ENCODE data around the gene PLXND1.
A peak's percentile ranks its signal among the peaks of the same experiment; 100 is the strongest.
"Not testable (repeated sequence)": the region's sequence is repeated elsewhere in the genome, so short reads cannot be mapped to it uniquely, and the experiment has no call there.

Gene PLXND1

DNA sequence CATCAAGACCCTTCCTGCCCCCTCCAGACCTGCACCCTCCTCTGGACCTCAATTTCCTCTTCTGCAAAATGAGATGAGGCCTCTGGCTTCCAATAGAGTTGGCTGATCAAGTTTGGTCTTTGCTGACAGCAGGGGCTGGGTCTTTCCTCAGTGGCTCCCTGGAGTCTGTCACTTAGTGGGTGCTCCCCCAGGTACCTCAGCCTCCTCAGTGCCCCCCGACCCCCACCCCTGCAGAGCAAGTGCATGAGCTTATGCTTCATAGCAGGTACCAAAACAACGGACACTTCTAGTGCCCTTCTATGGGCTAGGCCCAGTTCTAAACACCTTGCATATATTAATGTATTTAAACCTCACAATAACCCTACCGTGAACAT, 6.9 kb upstream of the PLXND1 start:
- Mint-ChIP-seq H3K27ac (no peak overlapping the region), H3K9me3 (no peaks in the 10 kb centered on the region), H3K36me3 (ENCODE audit: low read depth) (no peaks in the 10 kb centered on the region), H3K4me3 (no peak overlapping the region), H3K27me3 (peaks cover 6% of the 10 kb centered on the region), H3K4me1 (ENCODE audit: low read depth) (peaks cover under 1% of the 10 kb centered on the region)
- DNase-seq: no peak

GRCh38 chr3:129612534-129613366, 6.3 kb upstream of the PLXND1 start:
- no peaks in the 10 kb centered on the region for H3K9me3 Mint-ChIP-seq
- H3K4me1 Mint-ChIP-seq (ENCODE audit: low read depth): no peaks in the 10 kb centered on the region
- H3K27me3 Mint-ChIP-seq: peaks cover 7% of the 10 kb centered on the region
- H3K4me3 Mint-ChIP-seq: no peak overlapping the region
- no peak overlapping the region for H3K27ac Mint-ChIP-seq
- DNase-seq: no peak
- no peaks in the 10 kb centered on the region for H3K36me3 Mint-ChIP-seq (ENCODE audit: low read depth)

- DNase-seq: no peak
- Mint-ChIP-seq H3K4me3 (no peak overlapping the region), H3K36me3 (ENCODE audit: low read depth) (no peaks in the 10 kb centered on the region), H3K9me3 (no peaks in the 10 kb centered on the region), H3K27ac (no peak overlapping the region), H3K4me1 (ENCODE audit: low read depth) (peaks cover 3% of the 10 kb centered on the region), H3K27me3 (peaks cover 14% of the 10 kb centered on the region)
Measured at GRCh38 chr3:129611812-129612533, 5.5 kb upstream of the PLXND1 start.

- Mint-ChIP-seq H3K4me3 (no peak overlapping the region), H3K4me1 (ENCODE audit: low read depth) (peaks cover 5% of the 10 kb centered on the region), H3K36me3 (ENCODE audit: low read depth) (no peaks in the 10 kb centered on the region), H3K27ac (no peak overlapping the region), H3K9me3 (no peaks in the 10 kb centered on the region), H3K27me3 (peaks cover 16% of the 10 kb centered on the region)
- DNase-seq: no peak
Measured at GRCh38 chr3:129611446-129611800, 4.9 kb upstream of the PLXND1 start.

DNA sequence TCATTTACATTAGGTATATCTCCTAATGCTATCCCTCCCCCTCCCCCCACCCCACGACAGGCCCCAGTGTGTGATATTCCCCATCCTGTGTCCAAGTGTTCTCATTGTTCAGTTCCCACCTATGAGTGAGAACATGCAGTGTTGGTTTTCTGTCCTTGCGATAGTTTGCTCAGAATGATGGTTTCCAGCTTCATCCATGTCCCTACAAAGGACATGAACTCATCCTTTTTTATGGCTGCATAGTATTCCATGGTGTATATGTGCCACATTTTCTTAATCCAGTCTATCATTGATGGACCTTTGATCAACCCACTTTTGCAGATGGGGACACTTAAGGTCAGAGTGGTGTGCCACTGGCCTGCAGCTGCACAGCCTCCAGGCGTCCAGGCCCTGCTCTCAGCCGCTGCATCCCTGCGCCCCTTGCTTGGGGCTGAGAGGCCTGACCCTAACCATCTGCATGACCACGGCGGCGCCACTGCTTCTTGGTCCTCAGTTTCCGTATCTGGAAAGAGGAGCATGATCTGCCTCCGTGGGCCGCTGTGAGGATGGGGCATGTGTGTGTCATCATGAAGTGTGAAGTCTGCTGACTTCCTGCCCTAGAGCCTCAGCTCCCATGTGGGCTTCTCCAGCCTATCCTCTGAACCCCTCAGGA, 4.4 kb upstream of the PLXND1 start:
- not testable (repeated sequence) for H3K9me3 Mint-ChIP-seq; H3K4me3 Mint-ChIP-seq; H3K4me1 Mint-ChIP-seq (ENCODE audit: low read depth); H3K27ac Mint-ChIP-seq; H3K36me3 Mint-ChIP-seq (ENCODE audit: low read depth); DNase-seq
- peaks cover 16% of the 10 kb centered on the region for H3K27me3 Mint-ChIP-seq

DNA sequence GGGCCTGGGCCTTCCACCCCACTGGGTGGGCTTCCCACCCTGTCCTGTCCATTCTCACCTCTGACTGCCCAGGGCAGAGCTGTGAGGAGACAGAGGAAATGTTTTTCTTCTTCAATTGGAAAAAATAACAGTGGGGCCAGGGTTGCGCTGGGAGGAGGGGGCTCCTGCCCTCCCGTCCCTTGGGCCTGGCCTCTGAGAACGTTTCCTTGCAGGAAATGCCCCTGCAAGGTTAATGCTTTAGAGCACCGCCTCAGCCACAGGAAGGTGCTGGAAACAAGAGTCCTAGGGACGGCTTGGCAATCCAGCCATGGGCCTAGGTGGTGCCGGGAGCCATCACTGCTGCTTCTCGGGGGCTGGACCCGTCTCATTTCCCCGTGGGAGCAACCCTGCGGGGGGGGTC, 3.8 kb upstream of the PLXND1 start:
- no peaks in the 10 kb centered on the region for H3K9me3 Mint-ChIP-seq
- H3K4me3 Mint-ChIP-seq: no peak overlapping the region
- no peak overlapping the region for H3K27ac Mint-ChIP-seq

GRCh38 chr3:129609591-129610182, 3.2 kb upstream of the PLXND1 start:
- Mint-ChIP-seq H3K4me1 (ENCODE audit: low read depth) (peaks cover 13% of the 10 kb centered on the region), H3K4me3 (no peak overlapping the region)
- no peak for DNase-seq

More for the DNA sequence above, 3.8 kb upstream of the PLXND1 start:
- Mint-ChIP-seq H3K36me3 (ENCODE audit: low read depth) (no peaks in the 10 kb centered on the region), H3K4me1 (ENCODE audit: low read depth) (peaks cover 9% of the 10 kb centered on the region), H3K27me3 (peaks cover 21% of the 10 kb centered on the region)
- DNase-seq: no peak

GRCh38 chr3:129608936-129609590, 2.6 kb upstream of the PLXND1 start:
- Mint-ChIP-seq H3K4me3 (no peak overlapping the region), H3K27ac (no peak overlapping the region), H3K36me3 (ENCODE audit: low read depth) (no peaks in the 10 kb centered on the region), H3K4me1 (ENCODE audit: low read depth) (peaks cover 18% of the 10 kb centered on the region), H3K27me3 (peaks cover 33% of the 10 kb centered on the region), H3K9me3 (no peaks in the 10 kb centered on the region)
- no peak for DNase-seq

More at GRCh38 chr3:129609591-129610182, 3.2 kb upstream of the PLXND1 start:
- H3K27me3 Mint-ChIP-seq: peaks cover 26% of the 10 kb centered on the region
- no peaks in the 10 kb centered on the region for H3K36me3 Mint-ChIP-seq (ENCODE audit: low read depth)
- H3K9me3 Mint-ChIP-seq: no peaks in the 10 kb centered on the region
- no peak overlapping the region for H3K27ac Mint-ChIP-seq

- no peaks in the 10 kb centered on the region for H3K9me3 Mint-ChIP-seq
- H3K4me1 Mint-ChIP-seq (ENCODE audit: low read depth): peaks cover 19% of the 10 kb centered on the region
- no peak overlapping the region for H3K4me3 Mint-ChIP-seq
- H3K27me3 Mint-ChIP-seq: peaks cover 36% of the 10 kb centered on the region
- H3K27ac Mint-ChIP-seq: no peak overlapping the region
- no peaks in the 10 kb centered on the region for H3K36me3 Mint-ChIP-seq (ENCODE audit: low read depth)
- no peak for DNase-seq
Measured at GRCh38 chr3:129608087-129608935, 1.8 kb upstream of the PLXND1 start.

DNA sequence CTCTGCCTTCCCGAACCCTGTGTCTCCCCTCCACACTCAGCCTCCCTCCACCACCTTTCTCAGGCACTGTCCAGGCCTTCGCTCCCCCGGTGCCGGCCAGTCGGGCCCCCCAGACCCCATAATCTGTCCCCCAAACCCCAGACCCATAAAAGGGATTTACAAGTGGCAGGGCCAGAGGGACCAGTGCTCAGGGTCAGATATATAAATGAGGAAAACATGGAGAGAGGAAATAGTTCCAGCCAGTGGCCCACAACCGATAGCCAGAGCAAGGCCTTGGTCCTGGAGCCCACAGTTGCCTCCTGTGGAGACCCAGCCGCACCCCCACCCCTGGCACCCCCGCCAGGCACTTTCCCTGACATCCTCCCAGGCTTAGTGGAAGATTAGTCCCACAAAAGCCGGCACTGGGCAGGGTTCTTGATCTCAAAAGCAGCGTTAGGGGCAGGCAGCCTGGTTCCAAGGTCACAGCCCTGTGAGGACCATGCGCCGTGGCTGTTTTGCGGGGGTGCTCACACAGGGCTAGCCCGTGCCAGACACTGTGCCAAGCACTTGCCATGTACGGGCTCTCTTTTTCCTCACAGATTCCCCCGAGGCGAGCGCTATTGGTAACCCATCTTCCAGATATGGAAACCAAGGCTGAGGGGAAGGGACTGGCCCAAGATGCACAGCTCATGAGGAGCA, 1.1 kb upstream of the PLXND1 start:
- Mint-ChIP-seq H3K27me3 (peaks cover 36% of the 10 kb centered on the region), H3K4me1 (ENCODE audit: low read depth) (peaks cover 19% of the 10 kb centered on the region), H3K9me3 (no peaks in the 10 kb centered on the region), H3K36me3 (ENCODE audit: low read depth) (no peaks in the 10 kb centered on the region), H3K4me3 (peak overlapping the region; percentile 74), H3K27ac (no peak overlapping the region)
- no peak for DNase-seq

DNA sequence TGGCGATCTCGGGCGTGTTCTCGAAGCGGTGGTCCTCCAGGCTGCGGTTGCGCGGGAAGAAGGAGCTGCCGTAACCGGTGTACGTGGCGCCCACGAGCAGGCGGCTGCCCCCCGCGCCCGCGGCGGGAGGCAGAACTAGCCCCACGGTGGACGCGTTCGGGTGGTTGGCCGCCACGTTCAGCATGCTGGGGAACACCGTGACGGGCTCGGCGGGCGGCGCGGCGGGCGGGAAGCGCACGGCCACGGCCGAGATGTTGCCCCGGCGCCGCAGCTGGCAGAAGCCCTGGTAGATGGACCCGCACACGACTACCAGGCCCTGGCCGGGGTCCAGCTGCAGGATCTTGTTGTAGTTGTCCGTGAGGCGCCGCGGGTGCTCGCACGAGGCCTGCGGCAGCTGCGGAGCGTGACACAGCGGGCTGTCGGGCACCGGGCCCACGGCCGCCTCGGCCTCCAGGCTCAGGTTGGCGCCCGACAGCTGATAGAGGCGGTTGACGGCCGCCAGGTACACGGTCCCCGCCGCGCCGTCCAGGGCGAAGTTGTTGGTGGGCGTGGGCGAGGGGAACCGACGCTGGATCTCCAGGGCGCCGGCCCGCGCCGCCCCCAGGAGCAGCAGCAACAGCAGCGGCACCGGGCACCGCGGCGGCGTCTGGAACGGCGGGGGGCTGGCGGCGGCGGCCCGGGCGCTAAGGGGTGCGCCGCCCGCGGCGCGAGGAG, 397 bp downstream of the PLXND1 start:
- Mint-ChIP-seq H3K27me3 (peaks cover 36% of the 10 kb centered on the region), H3K4me3 (peak overlapping the region; percentile 77), H3K4me1 (ENCODE audit: low read depth) (peaks cover 20% of the 10 kb centered on the region), H3K27ac (peak overlapping the region; percentile 83), H3K9me3 (no peaks in the 10 kb centered on the region), H3K36me3 (ENCODE audit: low read depth) (no peaks in the 10 kb centered on the region)
- DNase-seq: peak; percentile 52

DNA sequence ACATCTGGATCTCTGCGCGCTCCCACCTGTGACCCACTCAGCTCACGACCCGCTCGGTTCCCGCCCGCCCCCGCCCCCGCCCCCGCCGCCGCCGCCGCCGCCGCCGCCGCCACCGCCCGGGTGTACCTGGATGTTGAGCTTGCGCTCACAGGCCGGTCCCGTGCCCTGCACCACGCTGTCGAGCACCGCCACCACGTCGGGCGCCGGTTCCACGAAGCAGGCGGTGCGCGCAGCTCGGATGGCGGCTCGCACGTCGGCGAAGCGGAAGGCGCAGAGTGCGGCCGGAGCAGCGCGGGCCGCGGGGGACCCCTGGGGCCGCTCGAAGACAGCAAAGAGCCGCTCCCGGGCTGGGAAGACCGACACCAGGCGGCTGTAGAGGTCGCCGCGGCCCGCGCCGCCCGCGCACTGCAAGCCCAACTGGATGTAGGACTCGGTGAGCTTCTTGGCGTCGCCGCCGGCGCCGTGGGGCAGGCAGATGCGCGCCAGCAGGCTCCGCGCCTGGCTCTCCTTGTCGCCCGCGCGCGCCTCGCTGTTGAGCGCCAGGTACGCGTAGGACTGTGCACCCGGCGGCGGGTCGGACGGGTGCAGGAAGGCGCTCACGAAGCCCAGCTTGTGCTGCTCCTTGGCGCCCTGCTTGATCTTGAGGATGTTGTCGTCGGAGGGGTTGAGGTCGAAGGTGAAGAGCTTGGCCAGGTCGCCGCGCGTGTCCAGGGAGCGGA, 1.1 kb downstream of the PLXND1 start:
- Mint-ChIP-seq H3K36me3 (ENCODE audit: low read depth) (no peaks in the 10 kb centered on the region), H3K4me3 (peak overlapping the region; percentile 77), H3K27ac (peak overlapping the region; percentile 83), H3K27me3 (peaks cover 36% of the 10 kb centered on the region), H3K4me1 (ENCODE audit: low read depth) (peaks cover 20% of the 10 kb centered on the region), H3K9me3 (no peaks in the 10 kb centered on the region)
- DNase-seq: peak; percentile 66
